Natural killer cell (primary cell): ENCODE results near the gene PAN3. TPM values are rescaled to one million over a fixed set of nuclear protein-coding genes. Genes with fewer than 3 reads are reported as not detected.

ENCODE experiments used
- ATAC-seq, 3 donors: fragments of 150-1000 bp in 2 of 3; fragments of 200-7000 bp in 1 of 3; cut with Tn5 transposase; 1 replicate in 1 of 3; 2 replicates in 2 of 3; pipeline ENCODE4 v1.10.0; 2021; ENCODE audit warnings: mild to moderate bottlenecking in 2 of 3, moderate library complexity in 2 of 3
- DNase-seq, 2 donors: peaks; one replicate each; pipeline versions ENCODE4 v3.0.0 to v3.0.0-alpha.2; 2013 to 2021; ENCODE audit warnings: mixed read lengths in 1 of 2
- H3K27ac ChIP-seq: one replicate; pipeline ENCODE4 v1.5.1; 2013; ENCODE audit warnings: mild to moderate bottlenecking, low read length
- H3K27me3 ChIP-seq: one replicate; pipeline ENCODE4 v1.6.1; 2013; ENCODE audit warnings: low read length; ENCODE audit not compliant: control insufficient read depth, insufficient read depth
- H3K36me3 ChIP-seq: one replicate; pipeline ENCODE4 v1.6.1; 2013; ENCODE audit warnings: low read length; ENCODE audit not compliant: control insufficient read depth, insufficient read depth
- H3K4me1 ChIP-seq: one replicate; pipeline ENCODE4 v1.6.1; 2013; ENCODE audit warnings: low read length; ENCODE audit not compliant: control insufficient read depth, insufficient read depth
- H3K4me3 ChIP-seq: one replicate; pipeline ENCODE4 v1.5.1; 2013; ENCODE audit warnings: low read length
- H3K9me3 ChIP-seq: one replicate; pipeline ENCODE4 v1.6.1; 2013; ENCODE audit warnings: low read length; ENCODE audit not compliant: control insufficient read depth, insufficient read depth
- H3K27ac Mint-ChIP-seq, 2 donors: one replicate each; pipeline ENCODE4 v1.8.0; 2022; ENCODE audit warnings: mild to moderate bottlenecking in 2 of 2, mixed read lengths in 2 of 2, moderate library complexity in 1 of 2
- H3K27me3 Mint-ChIP-seq, 2 donors: one replicate each; pipeline ENCODE4 v1.8.0; 2022; ENCODE audit warnings: low read depth in 2 of 2, mixed read lengths in 2 of 2
- H3K36me3 Mint-ChIP-seq: one replicate; pipeline ENCODE4 v1.8.0; 2022; ENCODE audit warnings: mixed read lengths
- H3K4me1 Mint-ChIP-seq, 2 donors: one replicate each; pipeline ENCODE4 v1.8.0; 2022; ENCODE audit warnings: mixed read lengths in 2 of 2
- H3K4me3 Mint-ChIP-seq: one replicate; pipeline ENCODE4 v1.8.0; 2022; ENCODE audit warnings: mild to moderate bottlenecking, moderate library complexity, mixed read lengths
- H3K9me3 Mint-ChIP-seq, 2 donors: one replicate each; pipeline ENCODE4 v1.8.0; 2022; ENCODE audit warnings: mixed read lengths in 2 of 2
- WGBS: methylation state at CpG from one replicate; pipeline ENCODE4 v1.1.7; 2013; ENCODE audit warnings: missing lambda C conversion rate; ENCODE audit not compliant: insufficient coverage; 5-methylcytosine and 5-hydroxymethylcytosine counted together
- intact Hi-C: fragments of 100-400 bp; cut with micrococcal nuclease; formaldehyde crosslinking; loops from one replicate; pipeline ENCODE4 v1.14.2; 2022
- total RNA-seq, 4 donors: library from RNA; stranded (reverse); fragments of 120-200 nt in 1 of 4; gene quantifications; one replicate each; pipeline versions ENCODE4 v1.2.3 to v1.2.4, GENCODE V29; 2013 to 2022
- TF ChIP-seq, protein P1 (sequence below): fragments of 200-600 bp; IDR thresholded peaks from one replicate; pipeline ENCODE4 v1.8.0; 2022; ENCODE audit warnings: antibody characterized with exemption

The PAN3 gene
- total RNA-seq, 3 donors from 2014 or later (not counting 1 experiment from before 2014, with no cell fraction given) = 80.0 to 94.2 (median 91.7) TPM

- H3K36me3 ChIP-seq = no peaks in the 10 kb centered on the region
- H3K9me3 Mint-ChIP-seq = no peaks in the 10 kb centered on the region
- no peak overlapping the region for H3K4me3 ChIP-seq
- no peaks in the 10 kb centered on the region for H3K4me1 Mint-ChIP-seq
- H3K27me3 ChIP-seq = no peaks in the 10 kb centered on the region
- H3K9me3 ChIP-seq = no peaks in the 10 kb centered on the region
- H3K27me3 Mint-ChIP-seq = no peaks in the 10 kb centered on the region
- intact Hi-C loops = no loop called here
- H3K4me3 Mint-ChIP-seq = no peak overlapping the region
- TF ChIP-seq, protein P1, sequence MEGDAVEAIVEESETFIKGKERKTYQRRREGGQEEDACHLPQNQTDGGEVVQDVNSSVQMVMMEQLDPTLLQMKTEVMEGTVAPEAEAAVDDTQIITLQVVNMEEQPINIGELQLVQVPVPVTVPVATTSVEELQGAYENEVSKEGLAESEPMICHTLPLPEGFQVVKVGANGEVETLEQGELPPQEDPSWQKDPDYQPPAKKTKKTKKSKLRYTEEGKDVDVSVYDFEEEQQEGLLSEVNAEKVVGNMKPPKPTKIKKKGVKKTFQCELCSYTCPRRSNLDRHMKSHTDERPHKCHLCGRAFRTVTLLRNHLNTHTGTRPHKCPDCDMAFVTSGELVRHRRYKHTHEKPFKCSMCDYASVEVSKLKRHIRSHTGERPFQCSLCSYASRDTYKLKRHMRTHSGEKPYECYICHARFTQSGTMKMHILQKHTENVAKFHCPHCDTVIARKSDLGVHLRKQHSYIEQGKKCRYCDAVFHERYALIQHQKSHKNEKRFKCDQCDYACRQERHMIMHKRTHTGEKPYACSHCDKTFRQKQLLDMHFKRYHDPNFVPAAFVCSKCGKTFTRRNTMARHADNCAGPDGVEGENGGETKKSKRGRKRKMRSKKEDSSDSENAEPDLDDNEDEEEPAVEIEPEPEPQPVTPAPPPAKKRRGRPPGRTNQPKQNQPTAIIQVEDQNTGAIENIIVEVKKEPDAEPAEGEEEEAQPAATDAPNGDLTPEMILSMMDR = no peak
- H3K27ac ChIP-seq = no peak overlapping the region
- 92% methylated on average over 5 of the region's 5 CpGs for whole genome bisulfite sequencing
- H3K27ac Mint-ChIP-seq = no peak overlapping the region
- H3K36me3 Mint-ChIP-seq = no peaks in the 10 kb centered on the region
- DNase-seq (no peak), ATAC-seq (no peak)
- peaks cover 6% of the 10 kb centered on the region for H3K4me1 ChIP-seq
Measured at GRCh38 chr13:28319528-28319927, 181.2 kb downstream of the PAN3 start.

GRCh38 chr13:28320209-28320608, 181.9 kb downstream of the PAN3 start:
- no peaks in the 10 kb centered on the region for H3K36me3 ChIP-seq
- no peaks in the 10 kb centered on the region for H3K27me3 ChIP-seq
- TF ChIP-seq, protein P1 = no peak
- Mint-ChIP-seq H3K27ac (no peak overlapping the region), H3K9me3 (no peaks in the 10 kb centered on the region), H3K27me3 (no peaks in the 10 kb centered on the region), H3K4me1 (no peaks in the 10 kb centered on the region), H3K4me3 (no peak overlapping the region), H3K36me3 (no peaks in the 10 kb centered on the region)
- H3K4me3 ChIP-seq = no peak overlapping the region
- DNase-seq = no peak
- H3K9me3 ChIP-seq = no peaks in the 10 kb centered on the region
- intact Hi-C loops = no loop called here
- WGBS = 91% methylated on average over 6 of the region's 6 CpGs
- ATAC-seq = no peak
- no peak overlapping the region for H3K27ac ChIP-seq
- peaks cover 6% of the 10 kb centered on the region for H3K4me1 ChIP-seq

DNA sequence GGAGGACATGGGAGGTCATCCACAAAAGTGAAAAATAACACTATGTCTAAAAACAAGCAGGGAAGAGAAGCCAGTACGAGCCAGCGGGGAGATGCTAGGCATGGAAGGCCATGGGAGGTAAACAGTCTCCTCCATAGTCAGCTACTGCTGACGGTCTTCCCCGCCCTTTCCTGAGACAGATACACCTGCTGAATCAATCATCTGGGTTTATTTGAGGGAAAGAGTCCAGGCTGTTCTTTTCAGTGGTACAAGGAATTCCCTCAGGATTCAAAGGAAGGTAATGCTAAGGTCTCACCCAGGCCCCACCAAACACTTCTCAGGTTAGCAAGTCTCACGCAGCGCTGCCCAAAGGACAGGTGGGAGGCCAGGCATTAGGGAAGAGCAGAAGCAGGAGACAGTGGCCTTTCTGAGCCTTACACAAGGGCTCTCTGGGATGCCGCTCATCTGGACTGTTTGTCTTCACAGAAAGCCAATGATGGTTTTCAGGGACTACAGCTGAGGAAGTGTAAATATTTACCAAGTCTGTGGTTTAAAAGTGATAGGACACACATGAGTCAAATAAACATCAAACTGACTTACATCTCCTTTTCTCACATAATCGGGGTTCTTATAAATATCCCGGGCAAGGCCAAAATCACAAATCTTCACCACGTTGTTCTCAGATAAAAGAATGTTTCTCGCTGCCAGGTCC, 182.7 kb downstream of the PAN3 start:
- Mint-ChIP-seq H3K9me3 (no peaks in the 10 kb centered on the region), H3K4me1 (no peaks in the 10 kb centered on the region), H3K27ac (no peak overlapping the region), H3K27me3 (no peaks in the 10 kb centered on the region), H3K4me3 (no peak overlapping the region), H3K36me3 (no peaks in the 10 kb centered on the region)
- Histone ChIP-seq H3K36me3 (no peaks in the 10 kb centered on the region), H3K4me1 (peaks cover 6% of the 10 kb centered on the region), H3K27ac (no peak overlapping the region), H3K27me3 (no peaks in the 10 kb centered on the region), H3K9me3 (no peaks in the 10 kb centered on the region), H3K4me3 (no peak overlapping the region)
- no peak for DNase-seq
- intact Hi-C loops = no loop called here
- TF ChIP-seq, protein P1 = no peak
- WGBS = 88% methylated on average over 11 of the region's 11 CpGs
- ATAC-seq = no peak

GRCh38 chr13:28321756-28322155, 183.4 kb downstream of the PAN3 start:
- no peaks in the 10 kb centered on the region for H3K4me1 Mint-ChIP-seq
- no peak overlapping the region for H3K4me3 Mint-ChIP-seq
- ATAC-seq = no peak
- no peak overlapping the region for H3K27ac Mint-ChIP-seq
- H3K27me3 Mint-ChIP-seq = no peaks in the 10 kb centered on the region
- 95% methylated on average over 2 of the region's 2 CpGs for WGBS
- Histone ChIP-seq H3K36me3 (no peaks in the 10 kb centered on the region), H3K9me3 (no peaks in the 10 kb centered on the region), H3K4me1 (peaks cover 6% of the 10 kb centered on the region), H3K27ac (no peak overlapping the region), H3K27me3 (no peaks in the 10 kb centered on the region), H3K4me3 (no peak overlapping the region)
- intact Hi-C loops = no loop called here
- H3K36me3 Mint-ChIP-seq = no peaks in the 10 kb centered on the region
- no peaks in the 10 kb centered on the region for H3K9me3 Mint-ChIP-seq
- DNase-seq = no peak
- TF ChIP-seq, protein P1 = no peak
